ENCODE results near the gene EDDM3A.

The EDDM3A gene

DNA sequence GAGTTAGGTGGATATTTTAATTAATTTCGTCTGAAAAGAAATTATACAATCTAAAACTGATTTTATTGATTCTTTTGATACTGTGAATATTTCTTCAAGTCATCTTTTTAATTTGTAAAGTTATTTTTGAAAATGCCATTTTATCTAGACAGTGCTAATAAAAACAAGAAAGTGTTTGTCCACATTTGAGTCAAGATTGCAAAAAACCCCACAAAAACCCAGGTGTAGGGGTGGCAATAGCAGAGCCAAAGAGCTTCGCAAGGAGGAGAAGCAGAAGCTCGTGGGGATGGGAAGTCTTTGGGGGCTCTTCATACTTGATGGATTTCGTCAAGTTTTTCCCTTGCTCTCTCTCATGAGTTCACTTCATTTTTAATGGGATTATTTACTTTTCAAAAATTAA lies 41.3 kb downstream of the EDDM3A start:
- no peak overlapping the region for H3K9ac ChIP-seq (ENCODE audit: low read depth, low read length, poor library complexity, severe bottlenecking)
- no peaks in the 10 kb centered on the region for H3K9me2 ChIP-seq (replicated peaks; ENCODE audit: low read depth, low read length)
- H3F3A ChIP-seq (ENCODE audit: low read depth): 0 out of 2 replicates have a peak, but pooled peaks cover 2% of the 10 kb centered on the region
- H3K9me3 ChIP-seq (ENCODE audit: insufficient read depth, low read depth, low read length): no peaks in the 10 kb centered on the region
- H3K4me1 ChIP-seq (ENCODE audit: insufficient read depth, low read length, poor library complexity, severe bottlenecking): peaks cover 10% of the 10 kb centered on the region
- no peaks in the 10 kb centered on the region for H3K36me3 ChIP-seq (ENCODE audit: insufficient read depth, low read length)
- H2AFZ ChIP-seq (ENCODE audit: low read length): no peak overlapping the region
- no peaks in the 10 kb centered on the region for H3K27me3 ChIP-seq (ENCODE audit: insufficient read depth, low read length, poor library complexity, severe bottlenecking)
- no peak overlapping the region for H3K4me3 ChIP-seq (ENCODE audit: low read length, poor library complexity, severe bottlenecking)
- no peaks in the 10 kb centered on the region for H3K79me2 ChIP-seq (ENCODE audit: insufficient read depth, low read length)
- TF ChIP-seq, protein P1, sequence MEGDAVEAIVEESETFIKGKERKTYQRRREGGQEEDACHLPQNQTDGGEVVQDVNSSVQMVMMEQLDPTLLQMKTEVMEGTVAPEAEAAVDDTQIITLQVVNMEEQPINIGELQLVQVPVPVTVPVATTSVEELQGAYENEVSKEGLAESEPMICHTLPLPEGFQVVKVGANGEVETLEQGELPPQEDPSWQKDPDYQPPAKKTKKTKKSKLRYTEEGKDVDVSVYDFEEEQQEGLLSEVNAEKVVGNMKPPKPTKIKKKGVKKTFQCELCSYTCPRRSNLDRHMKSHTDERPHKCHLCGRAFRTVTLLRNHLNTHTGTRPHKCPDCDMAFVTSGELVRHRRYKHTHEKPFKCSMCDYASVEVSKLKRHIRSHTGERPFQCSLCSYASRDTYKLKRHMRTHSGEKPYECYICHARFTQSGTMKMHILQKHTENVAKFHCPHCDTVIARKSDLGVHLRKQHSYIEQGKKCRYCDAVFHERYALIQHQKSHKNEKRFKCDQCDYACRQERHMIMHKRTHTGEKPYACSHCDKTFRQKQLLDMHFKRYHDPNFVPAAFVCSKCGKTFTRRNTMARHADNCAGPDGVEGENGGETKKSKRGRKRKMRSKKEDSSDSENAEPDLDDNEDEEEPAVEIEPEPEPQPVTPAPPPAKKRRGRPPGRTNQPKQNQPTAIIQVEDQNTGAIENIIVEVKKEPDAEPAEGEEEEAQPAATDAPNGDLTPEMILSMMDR (conservative IDR thresholded peaks at IDR 0.05; ENCODE audit: low read length): no peak
- TF ChIP-seq EZH2phosphoT487 (IDR thresholded peaks at IDR 0.05; ENCODE audit: borderline replicate concordance): no peak
- H4K20me1 ChIP-seq (ENCODE audit: insufficient read depth, low read length, poor library complexity, severe bottlenecking): no peaks in the 10 kb centered on the region
- H3K4me2 ChIP-seq (ENCODE audit: low read depth, low read length, poor library complexity, severe bottlenecking): no peak overlapping the region

DNA sequence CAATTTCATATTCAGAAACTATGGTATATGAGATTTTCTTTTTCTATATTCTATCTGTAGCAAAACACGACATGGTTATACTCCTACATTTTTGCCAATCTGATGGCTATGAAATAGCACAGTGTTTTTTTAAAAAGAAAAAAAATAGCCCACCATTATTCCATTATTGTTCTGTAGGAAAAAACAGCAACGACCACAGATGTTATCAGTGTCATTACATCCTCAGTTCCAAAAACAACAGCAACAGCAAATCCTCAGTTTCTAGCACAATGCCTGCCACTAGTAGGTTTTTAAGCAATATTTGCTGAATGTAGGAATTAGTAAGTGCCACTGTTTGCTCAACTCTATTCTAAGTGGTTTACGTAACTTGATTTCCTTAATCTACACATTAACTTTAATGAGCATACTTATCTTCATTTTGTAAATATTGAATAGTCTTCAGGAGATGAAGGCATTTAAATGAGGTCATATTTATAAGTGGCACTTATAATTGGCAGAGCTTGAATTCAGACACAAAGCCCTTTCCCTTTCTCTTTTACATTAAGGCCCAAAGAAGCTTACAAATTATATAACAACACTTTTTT lies 43.6 kb downstream of the EDDM3A start:
- Histone ChIP-seq H2AFZ (ENCODE audit: low read length) (no peak overlapping the region), H3K4me1 (ENCODE audit: insufficient read depth, low read length, poor library complexity, severe bottlenecking) (peaks cover 2% of the 10 kb centered on the region), H3K9me3 (ENCODE audit: insufficient read depth, low read depth, low read length) (no peaks in the 10 kb centered on the region), H3K9ac (ENCODE audit: low read depth, low read length, poor library complexity, severe bottlenecking) (no peak overlapping the region), H3K27me3 (ENCODE audit: insufficient read depth, low read length, poor library complexity, severe bottlenecking) (no peaks in the 10 kb centered on the region), H3K36me3 (ENCODE audit: insufficient read depth, low read length) (no peaks in the 10 kb centered on the region), H3F3A (ENCODE audit: low read depth) (no peaks in the 10 kb centered on the region), H3K9me2 (replicated peaks; ENCODE audit: low read depth, low read length) (no peaks in the 10 kb centered on the region), H3K4me2 (ENCODE audit: low read depth, low read length, poor library complexity, severe bottlenecking) (no peak overlapping the region), H3K79me2 (ENCODE audit: insufficient read depth, low read length) (no peaks in the 10 kb centered on the region), H3K4me3 (ENCODE audit: low read length, poor library complexity, severe bottlenecking) (no peak overlapping the region), H4K20me1 (ENCODE audit: insufficient read depth, low read length, poor library complexity, severe bottlenecking) (no peaks in the 10 kb centered on the region)
- TF ChIP-seq EZH2phosphoT487 (IDR thresholded peaks at IDR 0.05; ENCODE audit: borderline replicate concordance): no peak
- TF ChIP-seq, protein P1 (conservative IDR thresholded peaks at IDR 0.05; ENCODE audit: low read length): no peak

DNA sequence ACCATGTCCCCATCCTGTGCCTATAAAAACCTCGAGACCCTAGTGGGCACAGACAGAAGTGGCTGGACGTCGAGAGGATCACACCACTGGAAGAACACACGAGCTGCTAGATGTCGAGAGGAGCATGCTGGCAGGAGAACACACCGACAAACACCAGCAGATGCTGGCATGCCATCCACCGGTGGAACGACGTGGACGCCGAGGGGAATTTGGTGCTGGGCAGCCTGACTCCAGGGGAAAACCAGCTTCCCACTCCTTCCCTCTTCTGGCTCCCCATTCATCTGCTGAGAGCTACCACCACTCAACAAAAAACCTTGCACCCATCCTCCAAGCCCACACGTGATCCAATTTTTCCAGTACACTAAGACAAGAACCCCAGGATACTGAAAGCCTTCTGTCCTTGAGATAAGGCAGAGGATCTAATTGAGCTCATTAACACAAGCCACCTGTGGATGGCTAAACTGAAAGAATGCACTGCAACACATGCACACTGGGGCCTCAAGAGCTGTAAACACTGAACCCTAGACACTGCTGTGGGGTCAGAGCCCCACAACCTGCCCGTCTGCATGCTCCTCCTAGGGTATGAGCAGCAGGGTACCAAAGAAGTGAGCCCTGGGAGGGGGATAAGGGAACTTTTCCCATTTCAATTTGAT lies 44.9 kb downstream of the EDDM3A start:
- H4K20me1 ChIP-seq (ENCODE audit: insufficient read depth, low read length, poor library complexity, severe bottlenecking): no peaks in the 10 kb centered on the region
- no peaks in the 10 kb centered on the region for H3K36me3 ChIP-seq (ENCODE audit: insufficient read depth, low read length)
- peak overlapping the region; percentile 19 for H3K4me2 ChIP-seq (ENCODE audit: low read depth, low read length, poor library complexity, severe bottlenecking)
- H3K79me2 ChIP-seq (ENCODE audit: insufficient read depth, low read length): no peaks in the 10 kb centered on the region
- no peak overlapping the region for H3K9ac ChIP-seq (ENCODE audit: low read depth, low read length, poor library complexity, severe bottlenecking)
- H3K4me3 ChIP-seq (ENCODE audit: low read length, poor library complexity, severe bottlenecking): no peak overlapping the region
- no peaks in the 10 kb centered on the region for H3K27me3 ChIP-seq (ENCODE audit: insufficient read depth, low read length, poor library complexity, severe bottlenecking)
- H3F3A ChIP-seq (ENCODE audit: low read depth): no peaks in the 10 kb centered on the region
- H2AFZ ChIP-seq (ENCODE audit: low read length): no peak overlapping the region
- peaks cover 2% of the 10 kb centered on the region for H3K4me1 ChIP-seq (ENCODE audit: insufficient read depth, low read length, poor library complexity, severe bottlenecking)
- H3K9me3 ChIP-seq (ENCODE audit: insufficient read depth, low read depth, low read length): no peaks in the 10 kb centered on the region
- no peaks in the 10 kb centered on the region for H3K9me2 ChIP-seq (replicated peaks; ENCODE audit: low read depth, low read length)
- no peak for TF ChIP-seq EZH2phosphoT487 (IDR thresholded peaks at IDR 0.05; ENCODE audit: borderline replicate concordance)
- TF ChIP-seq, protein P1 (conservative IDR thresholded peaks at IDR 0.05; ENCODE audit: low read length): no peak

All from Loucy (cell line).